Activated CD4-positive, CD25-positive, alpha-beta regulatory T cell treated with anti-CD3 and anti-CD28 coated beads, Interleukin-2, amount 50 U/mL, for 72 hours (primary cell): ENCODE results near the gene OBP2B.
"Not testable (repeated sequence)": the region's sequence is repeated elsewhere in the genome, so short reads cannot be mapped to it uniquely, and the experiment has no call there.

Source experiments
- DNase-seq: peaks from one replicate; pipeline ENCODE4 v3.0.0; 2021

Gene OBP2B

DNA sequence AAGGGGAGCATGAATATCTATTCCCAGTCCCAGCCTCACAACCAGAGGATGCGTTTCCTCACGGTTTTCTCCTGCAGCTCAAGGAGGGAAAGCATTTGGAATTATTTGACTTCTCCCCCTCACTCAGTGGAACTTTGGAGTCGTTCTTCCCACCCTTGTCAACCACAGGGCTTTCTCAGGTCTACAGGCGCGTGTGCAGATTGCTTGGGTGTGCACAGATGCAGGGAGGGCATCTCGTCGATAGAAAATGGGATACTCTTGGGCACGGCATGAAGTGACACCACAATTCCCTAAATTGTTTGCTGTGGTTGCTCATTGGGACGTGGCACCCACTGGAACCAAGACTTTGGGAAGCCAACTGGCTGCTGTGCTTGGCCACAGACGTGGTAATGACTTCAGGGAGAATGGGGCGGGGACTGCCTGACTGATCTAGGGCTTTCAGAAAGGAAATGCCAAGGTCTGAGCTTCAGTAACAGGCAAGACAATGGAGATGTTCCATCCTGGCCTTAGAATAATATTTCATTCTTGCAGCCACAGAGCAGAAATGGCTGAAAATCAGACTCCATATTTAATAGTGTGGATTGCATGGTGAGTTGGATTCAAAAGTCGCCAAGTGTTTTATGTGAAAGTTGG, 12.2 kb upstream of the OBP2B start:
- DNase-seq = no peak

DNA sequence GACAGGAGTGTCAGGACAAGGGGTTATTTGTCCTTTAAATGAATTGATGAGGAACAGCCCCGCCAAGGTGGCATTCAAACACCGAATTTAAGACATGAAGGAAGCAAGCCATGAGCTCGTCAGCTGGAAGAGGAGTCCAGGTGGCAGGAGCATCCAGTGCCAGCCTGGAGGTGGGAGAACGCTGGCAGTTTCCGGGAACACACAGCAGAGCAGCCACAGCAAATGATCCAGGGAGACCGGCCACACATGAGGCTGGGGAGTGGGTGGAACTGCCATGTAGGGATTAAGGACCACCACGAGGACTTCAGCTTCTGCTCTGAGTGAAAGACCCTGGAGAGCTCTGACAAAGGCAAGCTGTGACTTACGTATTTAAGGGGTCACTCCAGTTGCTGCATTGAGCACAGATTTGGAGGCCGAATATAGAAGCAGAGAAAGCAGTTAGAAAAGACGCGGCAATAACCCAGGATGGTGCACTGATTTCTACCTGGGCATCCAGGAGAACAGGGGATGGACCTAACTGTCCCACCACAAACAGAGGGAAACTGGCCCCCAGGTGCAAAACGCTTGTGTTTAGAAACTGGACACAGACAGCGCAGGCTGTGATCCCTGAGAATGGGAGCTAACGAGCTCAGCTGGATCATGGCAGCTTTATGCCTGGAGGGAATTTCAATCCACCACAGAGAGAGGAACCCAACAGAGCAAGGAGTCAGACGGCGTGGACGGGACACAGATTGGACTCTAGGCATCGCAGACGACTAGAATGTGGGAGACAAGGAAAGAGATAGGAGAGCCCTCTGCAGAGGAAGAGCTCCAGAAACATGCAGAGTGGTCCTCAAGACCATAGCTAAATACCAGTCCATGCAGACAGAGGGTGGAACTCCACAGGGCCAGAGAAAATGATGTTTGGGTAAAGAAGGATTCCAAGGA, 9.3 kb upstream of the OBP2B start:
- not testable (repeated sequence) for DNase-seq

- not testable (repeated sequence) for DNase-seq
Measured at GRCh38 chr9:133217333-133217988, 8.4 kb upstream of the OBP2B start.

GRCh38 chr9:133214276-133214675, 5.2 kb upstream of the OBP2B start:
- DNase-seq = not testable (repeated sequence)

- DNase-seq = no peak
Measured at GRCh38 chr9:133210609-133211008, 1.6 kb upstream of the OBP2B start.

DNA sequence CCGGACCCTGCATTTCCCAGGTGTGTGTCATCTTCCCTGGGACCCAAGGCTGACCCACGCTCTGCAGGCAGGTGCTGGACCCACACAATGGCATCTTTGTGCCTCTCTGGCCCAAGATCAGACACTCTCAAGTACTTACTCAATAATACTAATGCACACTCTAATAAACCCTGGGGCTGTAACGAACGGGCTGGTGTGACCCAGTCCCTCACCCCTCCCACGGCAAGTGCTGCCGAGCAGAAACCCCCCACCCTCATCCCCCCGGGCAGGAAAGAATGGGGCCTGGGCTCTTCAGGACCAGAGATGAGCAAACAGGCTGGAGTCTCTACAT, 1.1 kb upstream of the OBP2B start:
- DNase-seq = no peak

DNA sequence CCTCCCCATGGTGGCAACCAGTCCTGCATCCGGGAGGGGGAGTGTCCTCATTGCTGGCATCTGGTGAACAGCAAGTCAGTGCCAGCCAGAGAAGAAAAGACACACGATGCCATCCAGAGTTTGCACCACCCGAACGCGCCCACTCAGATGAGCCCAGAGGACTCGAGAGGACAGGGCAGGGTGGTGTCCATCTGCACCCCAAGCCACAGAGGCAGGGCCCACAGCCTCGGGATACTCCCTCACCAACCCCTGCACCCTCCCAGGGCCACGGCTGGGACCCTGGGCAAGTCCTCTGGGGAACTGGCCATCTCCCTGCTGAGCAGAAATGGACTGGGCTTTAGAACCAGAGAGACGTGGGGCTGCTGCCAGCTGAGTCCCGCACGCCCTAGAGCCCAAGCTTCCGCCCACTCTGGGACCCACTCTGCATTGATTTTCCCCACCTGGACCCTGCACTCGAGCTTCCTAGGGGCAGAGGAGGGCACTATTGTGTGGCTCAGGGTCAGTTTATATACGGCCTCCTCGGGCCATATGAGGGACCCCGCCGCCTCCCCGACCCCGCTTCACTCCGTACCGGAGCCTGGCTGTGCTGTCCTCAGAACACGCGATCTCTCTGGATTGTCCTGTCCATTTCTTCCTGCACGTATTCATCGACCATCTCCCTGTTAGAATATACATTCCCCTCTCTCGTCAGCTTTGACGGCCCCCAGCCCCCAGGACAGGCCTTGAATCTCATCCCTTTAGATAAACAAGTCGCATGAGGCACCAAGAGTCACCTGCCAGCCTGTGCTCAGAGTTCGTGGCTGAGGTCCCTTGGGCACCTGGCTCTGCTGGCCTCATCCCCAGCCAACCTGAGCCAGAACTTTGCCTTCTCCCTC, 514 bp upstream of the OBP2B start:
- DNase-seq = not testable (repeated sequence)

DNA sequence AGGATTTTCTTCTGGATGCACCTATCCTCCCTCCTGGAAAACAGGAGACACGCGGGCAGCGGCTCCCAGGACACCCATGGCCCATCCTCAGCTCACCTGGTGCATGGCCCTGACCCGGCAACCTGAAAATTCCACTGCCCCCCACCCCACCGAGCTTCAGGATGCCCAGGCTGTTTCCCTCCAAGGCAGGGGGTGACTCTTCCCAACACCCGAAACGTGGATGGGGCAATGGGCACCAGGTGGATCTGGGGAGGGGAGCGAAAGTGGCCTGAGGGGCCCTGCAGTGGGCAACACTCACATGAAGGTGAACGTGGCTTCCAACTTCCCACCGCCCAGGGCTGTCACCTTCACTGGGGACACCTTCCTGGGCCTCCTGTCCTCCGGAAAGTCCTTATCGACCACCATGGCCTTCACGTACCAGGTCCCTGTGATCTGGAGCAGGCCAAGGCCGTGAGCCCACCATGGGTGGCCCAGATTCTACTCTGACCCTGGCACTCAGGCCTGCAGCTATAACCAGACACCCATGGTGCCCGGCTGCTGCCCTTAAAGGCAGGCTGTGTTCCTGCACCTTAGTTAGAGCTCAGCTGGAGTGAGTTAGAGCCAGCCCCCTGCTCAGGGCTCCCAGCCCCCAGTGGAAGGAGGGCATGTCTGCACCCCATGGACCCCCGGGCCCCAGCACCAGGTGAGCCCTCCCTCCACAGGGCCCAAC, 725 bp downstream of the OBP2B start:
- not testable (repeated sequence) for DNase-seq

DNA sequence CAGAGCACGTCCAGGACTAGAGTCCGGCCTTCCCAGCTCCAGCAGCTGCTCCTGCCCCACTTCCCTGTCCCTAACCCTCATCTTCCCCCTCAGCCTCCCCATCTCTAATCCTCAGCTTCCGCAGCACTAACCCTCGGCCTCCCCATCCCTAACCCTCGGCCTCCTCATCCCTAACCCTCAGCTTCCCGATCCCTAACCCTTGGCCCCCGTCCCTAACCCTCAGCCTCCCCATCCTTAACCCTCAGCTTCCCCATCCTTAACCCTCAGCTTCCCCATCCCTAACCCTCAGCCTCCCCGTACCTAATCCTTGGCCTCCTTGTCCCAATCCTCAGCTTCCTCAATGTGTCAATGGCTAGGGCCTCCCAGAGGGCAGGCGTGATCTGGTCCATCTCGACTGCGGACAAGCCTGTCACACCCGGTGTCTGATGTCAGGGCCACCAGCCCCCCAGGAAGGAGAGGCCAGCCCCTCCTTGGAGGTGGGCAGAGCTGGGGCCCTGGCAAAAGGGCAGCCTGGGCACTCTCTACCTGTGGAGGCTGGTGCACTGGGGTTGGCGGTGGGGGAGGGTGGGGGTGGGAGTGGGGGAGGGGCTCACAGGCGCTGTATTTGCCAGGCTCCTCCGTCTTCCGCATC, 1.4 kb downstream of the OBP2B start:
- no peak for DNase-seq

GRCh38 chr9:133207021-133207531, 2.0 kb downstream of the OBP2B start:
- no peak for DNase-seq

- no peak for DNase-seq
Measured at GRCh38 chr9:133205996-133206931, 2.8 kb downstream of the OBP2B start.

GRCh38 chr9:133205481-133205887, 3.6 kb downstream of the OBP2B start:
- DNase-seq = not testable (repeated sequence)

GRCh38 chr9:133204993-133205336, 4.1 kb downstream of the OBP2B start:
- no peak for DNase-seq

GRCh38 chr9:133204335-133204992, 4.6 kb downstream of the OBP2B start:
- DNase-seq = no peak

- no peak for DNase-seq
Measured at GRCh38 chr9:133203506-133204075, 5.5 kb downstream of the OBP2B start.

DNA sequence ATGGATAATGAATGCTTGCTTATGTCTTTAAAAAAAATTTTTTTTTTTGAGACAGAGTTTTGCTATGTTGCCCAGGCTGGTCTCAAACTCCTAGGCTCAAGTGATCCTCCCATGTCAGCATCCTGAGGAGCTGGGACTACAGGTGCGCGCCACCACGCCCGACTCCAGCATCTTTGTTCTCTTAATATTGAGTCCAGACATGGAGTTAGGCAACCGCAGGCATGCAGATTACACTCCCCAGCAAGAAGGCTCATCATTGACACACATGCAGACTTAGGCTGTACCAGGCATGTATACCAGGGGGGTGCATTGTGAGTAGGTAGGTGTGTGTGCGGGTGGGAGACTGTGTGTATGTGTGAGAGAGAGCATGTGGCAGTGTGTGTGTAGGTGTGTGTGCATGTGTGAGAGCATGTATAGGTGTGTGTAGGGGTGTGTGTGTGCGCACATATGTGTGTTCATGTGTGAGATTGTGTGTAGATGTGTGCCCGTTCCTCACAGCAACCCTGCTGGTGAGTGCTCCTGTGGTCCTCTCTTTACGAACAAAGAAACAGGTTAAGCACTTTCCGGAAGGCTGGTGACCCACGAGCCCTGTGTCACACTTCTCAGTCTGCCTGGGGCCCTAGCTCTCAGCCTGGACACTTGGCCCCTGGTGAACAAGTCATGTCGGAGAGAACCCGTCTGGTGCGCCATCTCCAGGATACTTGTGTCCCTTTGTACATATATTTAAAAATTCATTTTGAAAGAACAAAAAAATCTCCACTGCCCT, 6.2 kb downstream of the OBP2B start:
- DNase-seq = no peak

GRCh38 chr9:133202145-133202513, 6.9 kb downstream of the OBP2B start:
- no peak for DNase-seq

GRCh38 chr9:133201424-133202144, 7.5 kb downstream of the OBP2B start:
- DNase-seq = no peak
